HepG2 (cell line): Measurements from ENCODE around the gene CARD8. TPM values are rescaled to one million over a fixed set of nuclear protein-coding genes. Genes with fewer than 3 reads are reported as not detected.
A peak's percentile ranks its signal among the peaks of the same experiment; 100 is the strongest.

Experiments used
- GABPB1 ChIP-seq: IDR thresholded peaks from 2 replicates; pipeline ENCODE4 v1.6.1; 2016; ENCODE audit warnings: mild to moderate bottlenecking, missing genetic modification reagents, moderate library complexity, missing compliant biosample characterization
- GTF3A ChIP-seq: sonication (generic); formaldehyde crosslinking; conservative IDR thresholded peaks from 2 replicates; pipeline ENCODE4 v1.4.0; 2020; ENCODE audit warnings: mild to moderate bottlenecking, missing genetic modification reagents
- HMG20A ChIP-seq: IDR thresholded peaks from 2 replicates; pipeline ENCODE4 v1.6.1; 2016; ENCODE audit warnings: borderline replicate concordance
- ISL2 ChIP-seq: sonication (generic); formaldehyde crosslinking; IDR thresholded peaks from 2 replicates; pipeline ENCODE4 v1.5.0; 2020; ENCODE audit warnings: missing genetic modification reagents
- KMT2A ChIP-seq: sonication (generic); formaldehyde crosslinking; IDR thresholded peaks from 2 replicates; pipeline ENCODE4 v1.4.0; 2020; ENCODE audit warnings: missing genetic modification reagents
- PHF8 ChIP-seq: sonication (generic); formaldehyde crosslinking; IDR thresholded peaks from 2 replicates; pipeline ENCODE4 v1.5.0; 2020; ENCODE audit warnings: missing genetic modification reagents
- RXRA ChIP-seq: sonication (generic); formaldehyde crosslinking; IDR thresholded peaks from 2 replicates; pipeline ENCODE4 v1.5.1; 2020; ENCODE audit warnings: missing genetic modification reagents
- SAP130 ChIP-seq: IDR thresholded peaks from 2 replicates; pipeline ENCODE4 v1.6.1; 2016; ENCODE audit warnings: low read depth
- ZFY ChIP-seq: sonication (generic); formaldehyde crosslinking; IDR thresholded peaks from 2 replicates; pipeline ENCODE4 v1.4.0; 2020; ENCODE audit warnings: missing genetic modification reagents
- ZNF30 ChIP-seq: sonication (generic); formaldehyde crosslinking; IDR thresholded peaks from 2 replicates; pipeline ENCODE4 v1.5.0; 2020; ENCODE audit warnings: mild to moderate bottlenecking, missing genetic modification reagents
- ZNF615 ChIP-seq: sonication (generic); formaldehyde crosslinking; IDR thresholded peaks from 2 replicates; pipeline ENCODE4 v1.5.0; 2020; ENCODE audit warnings: mild to moderate bottlenecking, missing genetic modification reagents, borderline replicate concordance
- ZSCAN21 ChIP-seq: sonication (generic); formaldehyde crosslinking; IDR thresholded peaks from 2 replicates; pipeline ENCODE4 v1.8.0; 2022; ENCODE audit warnings: mild to moderate bottlenecking, missing genetic modification reagents, moderate library complexity, borderline replicate concordance
- polyA plus RNA-seq, 8 experiments: library from polyadenylated mRNA; depleted of rRNA in 3 of 8; stranded (reverse) in 7 of 8; unstranded in 1 of 8; fragments of >200 nt; fragmentation: Illumina TruSeq in 4 of 8; extraction: Trizol in 4 of 8; gene quantifications; 2 replicates each; pipeline versions ENCODE4 v1.2.1 to v1.2.3, GENCODE V29; 2011 to 2016; ENCODE audit warnings: low read depth in 4 of 8, missing spikeins in 1 of 8, mixed read lengths in 1 of 8; ENCODE audit not compliant: insufficient read depth in 1 of 8
- total RNA-seq, 5 experiments: library from RNA; depleted of rRNA; stranded (reverse); fragments of >200 nt; fragmentation: Illumina TruSeq; extraction: Trizol; gene quantifications; 2 replicates each; pipeline ENCODE4 v1.2.3, GENCODE V29; 2016; ENCODE audit warnings: low read depth in 1 of 5
- TF ChIP-seq, protein P1 (sequence below): sonication (generic); formaldehyde crosslinking; IDR thresholded peaks from 2 replicates; pipeline ENCODE4 v1.5.1; 2020; ENCODE audit warnings: missing genetic modification reagents, mild to moderate bottlenecking, borderline replicate concordance
- TF ChIP-seq, protein P2 (sequence below): sonication (generic); formaldehyde crosslinking; IDR thresholded peaks from 2 replicates; pipeline ENCODE4 v1.4.0; 2020; ENCODE audit warnings: mild to moderate bottlenecking, missing genetic modification reagents
- TF ChIP-seq, protein P3 (sequence below): sonication (generic); formaldehyde crosslinking; IDR thresholded peaks from 2 replicates; pipeline ENCODE4 v1.4.0; 2020; ENCODE audit warnings: missing genetic modification reagents, borderline replicate concordance
- TF ChIP-seq, protein P4 (sequence below): IDR thresholded peaks from 2 replicates; pipeline ENCODE4 v1.6.1; 2012; ENCODE audit warnings: inconsistent platforms

The CARD8 gene
- total and polyA plus RNA-seq, 2 of the 13 experiments (the other 11 are each of a cell fraction or from before 2014, with no cell fraction given), result 15.0 to 19.2 TPM

DNA sequence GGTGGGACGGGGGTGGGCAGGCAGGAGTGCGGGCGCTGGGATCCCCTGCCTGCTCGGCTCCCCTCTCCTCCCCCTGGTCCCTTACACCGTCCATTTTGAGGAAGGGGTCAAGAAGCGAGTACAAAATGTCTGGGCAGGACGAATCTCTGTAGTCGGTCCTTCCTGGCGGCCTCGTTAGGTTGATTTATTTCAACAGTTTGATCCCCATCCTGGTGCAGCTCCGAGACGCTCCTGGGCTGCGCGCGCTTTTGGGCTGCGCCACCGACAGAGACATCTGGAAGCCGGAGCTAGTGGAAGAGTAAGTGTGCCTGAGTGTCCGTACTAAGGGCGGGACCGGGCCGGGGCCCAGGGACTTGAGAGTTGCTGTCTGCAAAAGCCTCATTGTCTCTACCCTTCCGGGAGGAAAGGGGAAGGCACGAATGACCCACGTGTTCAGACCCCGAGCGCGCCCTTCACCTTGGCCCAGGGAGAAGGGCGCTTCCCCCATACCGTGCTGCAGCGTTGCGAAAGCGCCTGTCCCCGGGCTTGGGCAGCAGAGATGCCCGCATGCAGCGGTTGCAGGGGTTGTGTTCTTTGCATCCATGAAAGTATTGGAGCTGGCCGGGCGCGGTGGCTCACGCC, 15.9 kb upstream of the CARD8 start (continued):
- TF ChIP-seq GABPB1, result peak; percentile 53; the same call in 1 of the 2 replicates
- TF ChIP-seq ZNF615 (CRISPR knock-in tag), result peak; percentile 83; the same call in 1 of the 2 replicates
- TF ChIP-seq RXRA (CRISPR knock-in tag), result peak; percentile 71; the same call in 1 of the 2 replicates
- TF ChIP-seq, protein P1, sequence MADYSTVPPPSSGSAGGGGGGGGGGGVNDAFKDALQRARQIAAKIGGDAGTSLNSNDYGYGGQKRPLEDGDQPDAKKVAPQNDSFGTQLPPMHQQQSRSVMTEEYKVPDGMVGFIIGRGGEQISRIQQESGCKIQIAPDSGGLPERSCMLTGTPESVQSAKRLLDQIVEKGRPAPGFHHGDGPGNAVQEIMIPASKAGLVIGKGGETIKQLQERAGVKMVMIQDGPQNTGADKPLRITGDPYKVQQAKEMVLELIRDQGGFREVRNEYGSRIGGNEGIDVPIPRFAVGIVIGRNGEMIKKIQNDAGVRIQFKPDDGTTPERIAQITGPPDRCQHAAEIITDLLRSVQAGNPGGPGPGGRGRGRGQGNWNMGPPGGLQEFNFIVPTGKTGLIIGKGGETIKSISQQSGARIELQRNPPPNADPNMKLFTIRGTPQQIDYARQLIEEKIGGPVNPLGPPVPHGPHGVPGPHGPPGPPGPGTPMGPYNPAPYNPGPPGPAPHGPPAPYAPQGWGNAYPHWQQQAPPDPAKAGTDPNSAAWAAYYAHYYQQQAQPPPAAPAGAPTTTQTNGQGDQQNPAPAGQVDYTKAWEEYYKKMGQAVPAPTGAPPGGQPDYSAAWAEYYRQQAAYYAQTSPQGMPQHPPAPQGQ (CRISPR knock-in tag), result no peak
- TF ChIP-seq PHF8 (CRISPR knock-in tag), result peak; percentile 53
- TF ChIP-seq GTF3A (CRISPR knock-in tag), result no peak
- TF ChIP-seq, protein P2, sequence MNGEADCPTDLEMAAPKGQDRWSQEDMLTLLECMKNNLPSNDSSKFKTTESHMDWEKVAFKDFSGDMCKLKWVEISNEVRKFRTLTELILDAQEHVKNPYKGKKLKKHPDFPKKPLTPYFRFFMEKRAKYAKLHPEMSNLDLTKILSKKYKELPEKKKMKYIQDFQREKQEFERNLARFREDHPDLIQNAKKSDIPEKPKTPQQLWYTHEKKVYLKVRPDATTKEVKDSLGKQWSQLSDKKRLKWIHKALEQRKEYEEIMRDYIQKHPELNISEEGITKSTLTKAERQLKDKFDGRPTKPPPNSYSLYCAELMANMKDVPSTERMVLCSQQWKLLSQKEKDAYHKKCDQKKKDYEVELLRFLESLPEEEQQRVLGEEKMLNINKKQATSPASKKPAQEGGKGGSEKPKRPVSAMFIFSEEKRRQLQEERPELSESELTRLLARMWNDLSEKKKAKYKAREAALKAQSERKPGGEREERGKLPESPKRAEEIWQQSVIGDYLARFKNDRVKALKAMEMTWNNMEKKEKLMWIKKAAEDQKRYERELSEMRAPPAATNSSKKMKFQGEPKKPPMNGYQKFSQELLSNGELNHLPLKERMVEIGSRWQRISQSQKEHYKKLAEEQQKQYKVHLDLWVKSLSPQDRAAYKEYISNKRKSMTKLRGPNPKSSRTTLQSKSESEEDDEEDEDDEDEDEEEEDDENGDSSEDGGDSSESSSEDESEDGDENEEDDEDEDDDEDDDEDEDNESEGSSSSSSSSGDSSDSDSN (CRISPR knock-in tag), result peak; percentile 89
- TF ChIP-seq, protein P3, sequence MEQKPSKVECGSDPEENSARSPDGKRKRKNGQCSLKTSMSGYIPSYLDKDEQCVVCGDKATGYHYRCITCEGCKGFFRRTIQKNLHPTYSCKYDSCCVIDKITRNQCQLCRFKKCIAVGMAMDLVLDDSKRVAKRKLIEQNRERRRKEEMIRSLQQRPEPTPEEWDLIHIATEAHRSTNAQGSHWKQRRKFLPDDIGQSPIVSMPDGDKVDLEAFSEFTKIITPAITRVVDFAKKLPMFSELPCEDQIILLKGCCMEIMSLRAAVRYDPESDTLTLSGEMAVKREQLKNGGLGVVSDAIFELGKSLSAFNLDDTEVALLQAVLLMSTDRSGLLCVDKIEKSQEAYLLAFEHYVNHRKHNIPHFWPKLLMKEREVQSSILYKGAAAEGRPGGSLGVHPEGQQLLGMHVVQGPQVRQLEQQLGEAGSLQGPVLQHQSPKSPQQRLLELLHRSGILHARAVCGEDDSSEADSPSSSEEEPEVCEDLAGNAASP (CRISPR knock-in tag), result peak; percentile 72; the same call in 1 of the 2 replicates
- TF ChIP-seq KMT2A (CRISPR knock-in tag), result peak; percentile 30; the same call in 1 of the 2 replicates
- TF ChIP-seq, protein P4, sequence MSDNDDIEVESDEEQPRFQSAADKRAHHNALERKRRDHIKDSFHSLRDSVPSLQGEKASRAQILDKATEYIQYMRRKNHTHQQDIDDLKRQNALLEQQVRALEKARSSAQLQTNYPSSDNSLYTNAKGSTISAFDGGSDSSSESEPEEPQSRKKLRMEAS, result peak; percentile 84
- TF ChIP-seq ISL2 (CRISPR knock-in tag), result 0 out of 2 replicates have a peak, but pooled peaks have one; percentile 28
- TF ChIP-seq SAP130 (CRISPR knock-in tag), result peak; percentile 62
- peak; percentile 71; the same call in 1 of the 2 replicates for TF ChIP-seq ZSCAN21 (CRISPR knock-in tag)
- TF ChIP-seq HMG20A (CRISPR knock-in tag), result peak; percentile 47; the same call in 1 of the 2 replicates
- no peak for TF ChIP-seq ZNF30 (CRISPR knock-in tag)
- peak; percentile 48; the same call in 1 of the 2 replicates for TF ChIP-seq ZFY
